ENCODE measurements around the gene ZNF138.

GRCh38 chr7:64755865-64756264, 38.4 kb upstream of the ZNF138 start:
- TF ChIP-seq ATF2 (CRISPR knock-in tag; IDR thresholded peaks at IDR 0.05; ENCODE audit: borderline replicate concordance, low read depth) (no peak), ELF4 (CRISPR knock-in tag; IDR thresholded peaks at IDR 0.05; ENCODE audit: low read depth) (no peak), CTCF (IDR thresholded peaks at IDR 0.05) (no peak), CREB1 (CRISPR knock-in tag; IDR thresholded peaks at IDR 0.05) (no peak), ZNF396 (CRISPR knock-in tag; IDR thresholded peaks at IDR 0.05; ENCODE audit: borderline replicate concordance) (no peak), ATF6 (CRISPR knock-in tag; IDR thresholded peaks at IDR 0.05) (no peak), E2F1 (CRISPR knock-in tag; IDR thresholded peaks at IDR 0.05) (no peak), USF2 (CRISPR knock-in tag; IDR thresholded peaks at IDR 0.05) (no peak), ZBTB43 (CRISPR knock-in tag; IDR thresholded peaks at IDR 0.05) (no peak), KAT7 (CRISPR knock-in tag; IDR thresholded peaks at IDR 0.05; ENCODE audit: borderline replicate concordance) (no peak)
